WERI-Rb-1 (cell line): ENCODE results near the gene FAM221B.

Source experiments
- DNase-seq: peaks from one replicate; pipeline ENCODE4 v3.0.0-alpha.2; 2020
- H3K27ac ChIP-seq: fragments of 250-450 bp; sonication (Bioruptor Pico); 2 replicates; pipeline ENCODE4 v1.5.1; 2020; ENCODE audit warnings: mild to moderate bottlenecking, moderate library complexity
- H3K27me3 ChIP-seq: fragments of 250-450 bp; sonication (Bioruptor Pico); 2 replicates; pipeline ENCODE4 v1.5.1; 2021; ENCODE audit warnings: mild to moderate bottlenecking, low read depth, moderate library complexity; ENCODE audit not compliant: insufficient read depth, severe bottlenecking
- H3K36me3 ChIP-seq: fragments of 250-450 bp; sonication (Bioruptor Pico); 2 replicates; pipeline ENCODE4 v1.5.1; 2020; ENCODE audit warnings: mild to moderate bottlenecking, moderate library complexity
- H3K4me3 ChIP-seq: 2 replicates; pipeline ENCODE4 v1.5.1; 2011; ENCODE audit warnings: low read depth, mild to moderate bottlenecking, control low read depth, low read length
- H3K9me3 ChIP-seq: fragments of 250-450 bp; sonication (Bioruptor Pico); 2 replicates; pipeline ENCODE4 v1.5.1; 2021; ENCODE audit warnings: mild to moderate bottlenecking, moderate library complexity; ENCODE audit not compliant: severe bottlenecking
- TF ChIP-seq, protein P1 (sequence below): IDR thresholded peaks from 2 replicates; pipeline ENCODE4 v1.5.1; 2011; ENCODE audit warnings: low read depth, mild to moderate bottlenecking, control low read depth, inconsistent platforms, low read length

FAM221B gene

DNA sequence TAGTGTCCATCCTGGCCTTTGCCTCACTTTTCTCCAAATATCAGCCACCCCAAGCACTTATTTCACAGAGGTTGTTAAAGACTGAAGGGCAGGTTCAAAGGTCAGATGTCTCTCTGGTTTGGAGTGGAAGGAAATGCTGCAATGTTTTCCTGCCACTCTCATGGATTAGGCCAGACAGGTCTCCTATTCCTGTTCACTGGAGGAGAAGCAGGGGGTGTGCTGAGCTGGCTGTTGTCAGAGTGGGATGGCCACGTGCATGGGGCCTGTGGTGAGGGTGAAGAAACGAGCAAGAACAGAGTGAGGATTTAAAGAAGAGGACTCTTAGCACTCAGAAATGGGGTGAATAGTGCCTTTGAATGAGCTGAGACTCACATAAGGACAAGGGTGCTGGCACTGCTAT lies 7.2 kb upstream of the FAM221B start:
- TF ChIP-seq, protein P1, sequence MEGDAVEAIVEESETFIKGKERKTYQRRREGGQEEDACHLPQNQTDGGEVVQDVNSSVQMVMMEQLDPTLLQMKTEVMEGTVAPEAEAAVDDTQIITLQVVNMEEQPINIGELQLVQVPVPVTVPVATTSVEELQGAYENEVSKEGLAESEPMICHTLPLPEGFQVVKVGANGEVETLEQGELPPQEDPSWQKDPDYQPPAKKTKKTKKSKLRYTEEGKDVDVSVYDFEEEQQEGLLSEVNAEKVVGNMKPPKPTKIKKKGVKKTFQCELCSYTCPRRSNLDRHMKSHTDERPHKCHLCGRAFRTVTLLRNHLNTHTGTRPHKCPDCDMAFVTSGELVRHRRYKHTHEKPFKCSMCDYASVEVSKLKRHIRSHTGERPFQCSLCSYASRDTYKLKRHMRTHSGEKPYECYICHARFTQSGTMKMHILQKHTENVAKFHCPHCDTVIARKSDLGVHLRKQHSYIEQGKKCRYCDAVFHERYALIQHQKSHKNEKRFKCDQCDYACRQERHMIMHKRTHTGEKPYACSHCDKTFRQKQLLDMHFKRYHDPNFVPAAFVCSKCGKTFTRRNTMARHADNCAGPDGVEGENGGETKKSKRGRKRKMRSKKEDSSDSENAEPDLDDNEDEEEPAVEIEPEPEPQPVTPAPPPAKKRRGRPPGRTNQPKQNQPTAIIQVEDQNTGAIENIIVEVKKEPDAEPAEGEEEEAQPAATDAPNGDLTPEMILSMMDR = no peak
- H3K4me3 ChIP-seq = no peak overlapping the region
- H3K27me3 ChIP-seq = no peaks in the 10 kb centered on the region
- no peaks in the 10 kb centered on the region for H3K9me3 ChIP-seq
- no peak for DNase-seq
- H3K27ac ChIP-seq = no peak overlapping the region
- no peaks in the 10 kb centered on the region for H3K36me3 ChIP-seq

DNA sequence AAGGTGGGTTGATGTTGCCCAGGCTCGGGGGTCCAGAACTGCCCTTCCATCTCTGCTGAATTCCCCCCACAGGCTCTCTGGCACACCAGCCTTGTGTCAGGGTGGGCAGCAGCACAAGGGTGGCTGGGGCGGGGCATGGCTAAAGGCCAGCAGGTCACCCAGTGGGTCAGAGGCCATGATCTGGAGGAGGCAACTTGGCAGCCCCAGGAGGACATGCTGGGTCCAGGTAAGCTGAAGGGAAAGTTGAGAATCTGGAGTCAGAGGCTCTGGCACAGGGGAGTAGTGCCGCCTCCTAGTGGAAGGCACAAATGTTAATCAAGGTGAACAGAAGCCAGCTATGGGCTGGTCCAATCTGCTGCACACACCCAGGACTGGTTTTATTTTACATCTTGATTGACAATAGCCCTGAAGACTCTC lies 6.7 kb upstream of the FAM221B start:
- H3K4me3 ChIP-seq = no peak overlapping the region
- TF ChIP-seq, protein P1 = peak; percentile 58
- peak; percentile 27 for DNase-seq
- H3K36me3 ChIP-seq = no peaks in the 10 kb centered on the region
- H3K27me3 ChIP-seq = no peaks in the 10 kb centered on the region
- no peak overlapping the region for H3K27ac ChIP-seq
- no peaks in the 10 kb centered on the region for H3K9me3 ChIP-seq

DNA sequence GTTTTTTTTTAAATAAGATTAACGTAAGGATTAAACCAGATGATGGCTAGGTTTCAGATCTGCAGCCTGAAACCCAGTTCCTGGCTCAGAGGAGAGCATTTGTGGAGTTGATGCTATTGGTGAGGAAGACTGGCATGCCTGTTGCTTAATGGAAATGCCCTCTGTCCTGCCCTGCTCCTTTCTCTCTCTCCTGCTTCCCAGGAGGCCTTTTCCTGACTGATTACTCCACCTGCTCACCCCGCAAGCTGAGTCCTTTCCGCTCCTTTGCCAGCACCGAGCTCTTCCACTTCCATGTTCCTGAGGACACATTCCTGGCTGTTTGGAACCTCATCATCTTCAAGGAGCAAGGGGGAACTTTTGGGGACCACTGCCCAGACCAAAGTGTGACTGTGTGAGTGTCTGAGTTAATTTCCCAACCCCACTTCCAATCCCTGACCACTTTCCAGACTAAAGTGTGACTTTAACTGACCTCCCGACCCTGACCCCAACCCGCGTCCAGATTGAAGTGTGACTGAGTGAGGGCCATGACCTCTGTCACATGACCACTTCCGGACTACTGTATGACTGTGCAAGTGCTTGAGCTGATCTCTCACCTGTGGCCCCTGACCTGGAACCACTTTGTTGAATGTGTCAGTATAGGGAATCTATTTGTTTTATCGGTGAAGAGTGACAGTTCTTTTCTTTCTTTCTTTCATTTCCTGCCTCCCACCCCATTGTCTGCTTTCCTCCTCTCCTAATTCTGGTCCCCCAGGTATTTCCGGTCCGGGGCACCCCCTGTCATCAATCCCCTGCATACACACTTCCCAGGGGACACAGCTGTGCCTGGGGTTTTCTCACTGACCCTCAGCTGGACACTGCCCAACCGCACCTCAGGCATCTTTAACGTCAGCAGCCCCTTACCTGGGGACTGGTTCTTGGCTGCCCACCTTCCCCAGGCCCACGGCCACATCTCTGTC lies 6.0 kb upstream of the FAM221B start:
- no peaks in the 10 kb centered on the region for H3K27me3 ChIP-seq

DNA sequence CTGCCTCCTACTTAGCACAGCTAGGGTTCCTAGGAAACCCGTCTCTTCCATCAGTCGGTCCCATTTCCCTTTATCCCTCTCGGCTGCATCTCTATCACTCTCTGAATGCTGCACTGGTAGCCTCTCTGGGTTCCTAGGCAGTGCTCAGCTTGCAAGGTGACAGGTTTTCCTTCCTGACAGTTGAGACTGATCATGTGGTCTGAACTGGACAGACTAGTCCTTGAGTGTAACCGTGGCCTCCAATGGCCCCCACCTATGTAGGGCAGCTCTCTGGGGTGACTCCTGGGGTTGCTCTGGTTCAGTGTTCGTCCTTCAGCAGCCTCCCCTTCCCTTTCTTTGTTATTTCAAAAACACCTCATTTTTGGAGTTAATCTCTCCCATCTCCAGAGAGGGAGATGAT lies 4.3 kb upstream of the FAM221B start:
- Histone ChIP-seq H3K4me3 (no peak overlapping the region), H3K36me3 (no peaks in the 10 kb centered on the region), H3K9me3 (no peaks in the 10 kb centered on the region), H3K27me3 (no peaks in the 10 kb centered on the region), H3K27ac (no peak overlapping the region)
- no peak for DNase-seq
- TF ChIP-seq, protein P1 = no peak

More for the DNA sequence above, 6.0 kb upstream of the FAM221B start:
- Histone ChIP-seq H3K36me3 (no peaks in the 10 kb centered on the region), H3K27ac (no peak overlapping the region), H3K9me3 (no peaks in the 10 kb centered on the region), H3K4me3 (no peak overlapping the region)
- TF ChIP-seq, protein P1 = no peak
- no peak for DNase-seq

DNA sequence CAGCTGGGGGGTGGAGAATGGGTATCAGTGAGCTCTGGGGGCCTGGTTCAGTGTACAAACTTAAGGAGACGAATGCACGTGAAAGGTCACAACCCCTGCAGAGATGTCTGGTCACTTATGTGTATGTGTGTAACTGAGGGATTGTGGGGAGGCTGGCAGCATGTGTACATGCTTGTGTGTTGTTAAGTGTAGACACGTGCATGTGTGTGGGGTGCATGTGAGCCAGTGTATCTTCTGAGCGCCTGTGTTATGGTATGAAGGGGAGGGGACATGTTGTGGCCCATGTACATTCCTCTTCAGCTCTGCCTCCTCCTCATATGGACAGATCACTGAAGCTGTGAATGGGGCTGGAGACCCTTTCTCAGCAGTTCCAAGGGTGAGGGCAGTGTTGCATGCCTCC lies 2.5 kb upstream of the FAM221B start:
- TF ChIP-seq, protein P1 = no peak
- no peak overlapping the region for H3K4me3 ChIP-seq

More for the DNA sequence above, 2.5 kb upstream of the FAM221B start:
- H3K36me3 ChIP-seq = no peaks in the 10 kb centered on the region
- no peak for DNase-seq
- no peaks in the 10 kb centered on the region for H3K9me3 ChIP-seq
- H3K27me3 ChIP-seq = no peaks in the 10 kb centered on the region
- H3K27ac ChIP-seq = no peak overlapping the region
